GM12878 (cell line): Measurements from ENCODE around the gene DEF6. TPM values are rescaled to one million over a fixed set of nuclear protein-coding genes. Genes with fewer than 3 reads are reported as not detected.

Source experiments
- ATAC-seq: fragments of 200-7000 bp; cut with Tn5 transposase; 3 replicates; pipeline ENCODE4 v1.9.1; 2020; ENCODE audit warnings: mild to moderate bottlenecking, moderate library complexity
- BruUV-seq: library from RNA; stranded (reverse); fragments of 400-500 nt; replicated peaks from 2 replicates; lab custom pipeline; 2021; lab: Mats Ljungman, UMichigan
- CTCF ChIA-PET: fragments of 300-600 bp; sonication (Branson Sonifier 250); formaldehyde crosslinking; extraction: SDS; loops from one replicate; lab custom pipeline; 2021; ENCODE audit warnings: inconsistent platforms; lab: Yijun Ruan, JAX
- POLR2A ChIA-PET: fragments of 350-600 bp; formaldehyde crosslinking; extraction: SDS; loops from one replicate; lab custom pipeline; 2021; ENCODE audit warnings: inconsistent platforms; lab: Charles Lee
- RAD21 ChIA-PET: fragments of 300-600 bp; sonication (Branson Sonifier 250); formaldehyde crosslinking; loops from one replicate; lab custom pipeline; 2023; ENCODE audit warnings: antibody characterized with exemption; ENCODE audit not compliant: unreplicated experiment; lab: Charles Lee
- SMC1A ChIA-PET: fragments of 300-600 bp; sonication (Branson Sonifier 250); formaldehyde crosslinking; loops from one replicate; lab custom pipeline; 2023; ENCODE audit not compliant: unreplicated experiment, uncharacterized antibody; lab: Charles Lee
- DNase-seq: peaks from one replicate; pipeline ENCODE4 v3.0.0-alpha.2; 2011; ENCODE audit warnings: low read depth, low spot score
- FAIRE-seq: peaks from 3 replicates; lab custom pipeline; 2011; peaks lifted over from hg19 to GRCh38; lab: Jason Lieb, UNC
- H2AFZ ChIP-seq: 2 replicates; pipeline ENCODE4 v1.6.0; 2011; ENCODE audit warnings: low read depth, low read length, control low read depth; ENCODE audit not compliant: control insufficient read depth
- H3K27ac ChIP-seq: 2 replicates; pipeline ENCODE4 v1.5.1; 2011; ENCODE audit warnings: control low read depth; ENCODE audit not compliant: control insufficient read depth, insufficient read depth
- H3K27me3 ChIP-seq, 2 experiments: replicated peaks in 1 of 2; 2 replicates each; pipeline versions ENCODE4 v1.6.0 to v1.6.1; 2011; ENCODE audit warnings: low read length in 1 of 2; ENCODE audit not compliant: control insufficient read depth in 2 of 2, insufficient read depth in 2 of 2
- H3K36me3 ChIP-seq, 2 experiments: 2 replicates each; pipeline ENCODE4 v1.5.1; 2011; ENCODE audit warnings: low read length in 1 of 2; ENCODE audit not compliant: control insufficient read depth in 2 of 2, insufficient read depth in 2 of 2
- H3K4me1 ChIP-seq: 2 replicates; pipeline ENCODE4 v1.6.1; 2011; ENCODE audit warnings: mild to moderate bottlenecking, low read length, moderate library complexity, mixed read lengths; ENCODE audit not compliant: control insufficient read depth, insufficient read depth
- H3K4me2 ChIP-seq: 2 replicates; pipeline ENCODE4 v1.6.0; 2011; ENCODE audit warnings: control low read depth; ENCODE audit not compliant: control insufficient read depth, insufficient read depth
- H3K4me3 ChIP-seq: fragments of 200-600 bp; sonication (generic); 2 replicates; pipeline ENCODE4 v1.5.1; 2016
- H3K79me2 ChIP-seq: 2 replicates; pipeline ENCODE4 v1.6.0; 2011; ENCODE audit warnings: low read length; ENCODE audit not compliant: control insufficient read depth, insufficient read depth
- H3K9ac ChIP-seq: 2 replicates; pipeline ENCODE4 v1.8.0; 2011; ENCODE audit warnings: low read length, control low read depth, mixed read lengths; ENCODE audit not compliant: control insufficient read depth, insufficient read depth
- H3K9me3 ChIP-seq: replicated peaks from 3 replicates; pipeline ENCODE4 v1.5.1; 2011; ENCODE audit warnings: mild to moderate bottlenecking, low read length; ENCODE audit not compliant: control insufficient read depth, insufficient read depth
- H4K20me1 ChIP-seq: 2 replicates; pipeline ENCODE4 v1.6.0; 2011; ENCODE audit not compliant: control insufficient read depth, insufficient read depth
- ATF3 ChIP-seq: IDR thresholded peaks from 2 replicates; pipeline ENCODE4 v1.6.1; 2011; ENCODE audit warnings: low read depth, mild to moderate bottlenecking, low read length, moderate library complexity, borderline replicate concordance; ENCODE audit errors: extremely low read depth
- BACH1 ChIP-seq: fragments of 450-650 bp; IDR thresholded peaks from 2 replicates; pipeline ENCODE4 v1.6.1; 2017; ENCODE audit warnings: mild to moderate bottlenecking, borderline replicate concordance
- CTCF ChIP-seq, 3 experiments: IDR thresholded peaks in 2 of 3; conservative IDR thresholded peaks in 1 of 3; 2 replicates each; pipeline ENCODE4 v1.5.1; 2011; ENCODE audit warnings: low read depth in 3 of 3, low read length in 3 of 3, mild to moderate bottlenecking in 3 of 3, control low read depth in 2 of 3, moderate library complexity in 2 of 3, inconsistent platforms in 1 of 3, mixed read lengths in 1 of 3; ENCODE audit not compliant: control insufficient read depth in 2 of 3, insufficient read depth in 1 of 3; ENCODE audit errors: extremely low read depth in 1 of 3
- EED ChIP-seq: sonication (generic); IDR thresholded peaks from 2 replicates; pipeline ENCODE4 v1.6.1; 2016; ENCODE audit warnings: antibody characterized with exemption, low read depth
- EGR1 ChIP-seq, 2 experiments: IDR thresholded peaks; 1 replicate in 1 of 2; 2 replicates in 1 of 2; pipeline ENCODE4 v1.6.1; 2011 to 2012; ENCODE audit warnings: low read depth in 2 of 2, low read length in 2 of 2, borderline replicate concordance in 1 of 2, mild to moderate bottlenecking in 1 of 2, moderate library complexity in 1 of 2
- EZH2 ChIP-seq: IDR thresholded peaks from 2 replicates; pipeline ENCODE4 v1.6.1; 2012; ENCODE audit warnings: low read depth, mild to moderate bottlenecking, control low read depth, inconsistent platforms, low read length, borderline replicate concordance; ENCODE audit not compliant: control insufficient read depth
- KAT2A ChIP-seq: conservative IDR thresholded peaks from 2 replicates; pipeline ENCODE4 v1.6.1; 2011; ENCODE audit warnings: low read depth, low read length; ENCODE audit not compliant: control insufficient read depth
- PAX5 ChIP-seq: IDR thresholded peaks from 2 replicates; pipeline ENCODE4 v1.6.1; 2011; ENCODE audit warnings: low read depth, low read length, borderline replicate concordance
- PRDM15 ChIP-seq: fragments of 450-650 bp; formaldehyde crosslinking; IDR thresholded peaks from 2 replicates; pipeline ENCODE4 v1.4.0; 2020; ENCODE audit warnings: mild to moderate bottlenecking, moderate library complexity
- RAD21 ChIP-seq: IDR thresholded peaks from 2 replicates; pipeline ENCODE4 v1.6.1; 2011; ENCODE audit warnings: mild to moderate bottlenecking, low read depth, low read length, moderate library complexity; ENCODE audit not compliant: insufficient read depth
- ZNF592 ChIP-seq: fragments of 450-650 bp; IDR thresholded peaks from 2 replicates; pipeline ENCODE4 v1.6.1; 2017; ENCODE audit warnings: mild to moderate bottlenecking, moderate library complexity
- WGBS: methylation state at CpG from one replicate; pipeline ENCODE4 v1.1.6; 2016; ENCODE audit warnings: low lambda C conversion rate; ENCODE audit not compliant: insufficient replicate concordance, insufficient coverage; ENCODE audit errors: missing lambda C conversion rate; 5-methylcytosine and 5-hydroxymethylcytosine counted together
- in situ Hi-C: fragments of 300-500 bp; cut with MboI; formaldehyde crosslinking; loops from 9 replicates; pipeline ENCODE4 v1.14.3; 2018; ENCODE audit warnings: mixed read lengths
- intact Hi-C: fragments of 100-400 bp; cut with micrococcal nuclease; formaldehyde crosslinking; loops from one replicate; pipeline ENCODE4 v1.14.2; 2022; ENCODE audit not compliant: unreplicated experiment
- polyA plus RNA-seq, 11 experiments: library from polyadenylated mRNA; depleted of rRNA in 4 of 11; unstranded in 6 of 11; stranded (reverse) in 5 of 11; fragments of >200 nt; fragmentation: Nextera tagmentation in 4 of 11; fragmentation: Illumina TruSeq in 1 of 11; extraction: Ambion mirVana in 4 of 11; extraction: Trizol in 1 of 11; gene quantifications; 1 replicate in 1 of 11; 2 replicates in 10 of 11; pipeline versions ENCODE4 v1.2.1 to v1.2.3, GENCODE V29; 2011 to 2016; ENCODE audit warnings: inconsistent platforms in 2 of 11, missing spikeins in 2 of 11, low read depth in 1 of 11
- total RNA-seq, 4 experiments: library from RNA; depleted of rRNA in 3 of 4; stranded (reverse); fragments of >200 nt in 3 of 4; fragmentation: Illumina TruSeq in 1 of 4; extraction: Trizol in 1 of 4; gene quantifications; 2 replicates each; pipeline versions ENCODE4 v1.2.1 to v1.2.3, GENCODE V29; 2013 to 2021

The DEF6 gene
- total and polyA plus RNA-seq, 10 of the 15 experiments (the other 5 are each of a cell fraction or from before 2014, with no cell fraction given): 3.3 to 69.5 (median 48.8) TPM

DNA sequence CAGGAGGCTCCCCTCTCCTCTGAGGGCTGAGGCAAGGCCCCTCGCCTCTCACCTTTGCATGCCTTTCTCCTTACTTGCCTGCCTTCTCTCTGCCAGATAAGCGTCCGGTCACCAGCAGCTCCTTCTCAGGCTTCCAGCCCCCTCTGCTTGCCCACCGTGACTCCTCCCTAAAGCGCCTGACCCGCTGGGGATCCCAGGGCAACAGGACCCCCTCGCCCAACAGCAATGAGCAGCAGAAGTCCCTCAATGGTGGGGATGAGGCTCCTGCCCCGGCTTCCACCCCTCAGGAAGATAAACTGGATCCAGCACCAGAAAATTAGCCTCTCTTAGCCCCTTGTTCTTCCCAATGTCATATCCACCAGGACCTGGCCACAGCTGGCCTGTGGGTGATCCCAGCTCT is 23.5 kb downstream of the DEF6 start:
- Histone ChIP-seq H3K27me3 (no peaks in the 10 kb centered on the region), H3K4me1 (no peaks in the 10 kb centered on the region), H3K36me3 (peaks cover 14 to 22% of the 10 kb centered on the region in 2 experiments), H2AFZ (no peak overlapping the region), H3K9me3 (no peaks in the 10 kb centered on the region), H3K4me2 (no peak overlapping the region), H3K9ac (no peak overlapping the region), H4K20me1 (no peaks in the 10 kb centered on the region), H3K4me3 (no peak overlapping the region), H3K27ac (no peak overlapping the region), H3K79me2 (no peaks in the 10 kb centered on the region)
- FAIRE-seq (no peak), ATAC-seq (no peak), DNase-seq (no peak)
- ChIA-PET SMC1A (no interaction called here), CTCF (interaction anchor here (1.1 to 12.2 kb wide), 3 partner anchors 23 to 128 kb away, joined by 4 to 217 read pairs (median 67); partner anchors contain the start of genes DEF6 and FANCE), POLR2A (interaction anchor here (0.6 kb wide), 2 partner anchors 369 to 569 kb away, joined by 3 to 4 read pairs; no protein-coding TSS in a partner anchor), RAD21 (no interaction called here)
- BruUV-seq: TSS peak; percentile 50
- in situ Hi-C loops (no loop called here), intact Hi-C loops (no loop called here)
- WGBS: 92% methylated on average over 8 of the region's 8 CpGs
- TF ChIP-seq EED (no peak), BACH1 (no peak), ZNF592 (no peak), EGR1 (IDR thresholded peaks at IDR 0.05; ENCODE audit: borderline replicate concordance in 1 of 2, low read depth in 2 of 2, low read length in 2 of 2) (no peak), RAD21 (no peak), PAX5 (no peak), CTCF (IDR thresholded peaks at IDR 0.05 in 2 of 3, conservative IDR thresholded peaks at IDR 0.05 in 1 of 3; ENCODE audit: control insufficient read depth in 2 of 3, extremely low read depth in 1 of 3, insufficient read depth in 1 of 3, low read depth in 3 of 3, low read length in 3 of 3) (no peak), EZH2 (no peak), ATF3 (no peak), KAT2A (no peak), PRDM15 (CRISPR knock-in tag) (no peak)
